Ovary (tissue), 9 donors: Measurements from ENCODE around the gene EXT2. TPM values are rescaled to one million over a fixed set of nuclear protein-coding genes. Genes with fewer than 3 reads are reported as not detected.

ENCODE experiments used
- DNase-seq, 5 donors: peaks; one replicate each; pipeline ENCODE4 v3.0.0-alpha.2; 2019 to 2020
- H3K27ac ChIP-seq, 2 donors: fragments of 200-600 bp; one replicate each; pipeline versions ENCODE4 v1.5.1 to v1.8.0; 2019 to 2022
- H3K27me3 ChIP-seq: fragments of 200-600 bp; one replicate; pipeline ENCODE4 v1.8.0; 2022
- H3K36me3 ChIP-seq: fragments of 200-600 bp; sonication (generic); one replicate; pipeline ENCODE4 v1.5.1; 2019
- H3K4me1 ChIP-seq: one replicate; pipeline ENCODE4 v1.8.1; 2013; ENCODE audit warnings: mild to moderate bottlenecking, moderate library complexity; ENCODE audit not compliant: insufficient read depth
- H3K4me3 ChIP-seq: fragments of 200-600 bp; sonication (generic); one replicate; pipeline ENCODE4 v1.5.1; 2017
- H3K9me3 ChIP-seq, 2 donors: fragments of 200-600 bp in 1 of 2; sonication (generic) in 1 of 2; one replicate each; pipeline versions ENCODE4 v1.5.1 to v1.8.1; 2013 to 2019; ENCODE audit warnings: mild to moderate bottlenecking in 1 of 2, moderate library complexity in 1 of 2
- EP300 ChIP-seq: sonication (generic); formaldehyde crosslinking; IDR thresholded peaks from one replicate; pipeline ENCODE4 v1.6.1; 2017; ENCODE audit warnings: antibody characterized with exemption
- POLR2A ChIP-seq: fragments of 450-650 bp; IDR thresholded peaks from one replicate; pipeline ENCODE4 v1.6.1; 2017; ENCODE audit warnings: antibody characterized with exemption, mild to moderate bottlenecking, moderate library complexity
- WGBS, 3 donors: extraction: QIAGEN DNeasy Blood & Tissue Kit in 1 of 3; methylation state at CpG; one replicate each; pipeline versions ENCODE4 v1.1.5 to v1.1.7; 2013 to 2017; 5-methylcytosine and 5-hydroxymethylcytosine counted together
- intact Hi-C, 4 donors: fragments of 100-400 bp; cut with DNase I; formaldehyde crosslinking; loops; one replicate each; pipeline versions ENCODE4 v1.11.0 to v1.15.1; 2022 to 2023
- polyA plus RNA-seq, 2 donors: library from polyadenylated mRNA; stranded (reverse); fragments of 200-250 nt in 1 of 2; fragments of 350-450 nt in 1 of 2; fragmentation: Illumina TruSeq in 1 of 2; extraction: RNeasy Lipid Tissue Mini Kit (QIAGEN cat#74804) in 1 of 2; gene quantifications; one replicate each; pipeline ENCODE4 v1.2.3, GENCODE V29; 2013 to 2014
- total RNA-seq, 7 donors: library from RNA; depleted of rRNA in 2 of 7; stranded (reverse); fragments of >200 nt in 2 of 7; fragmentation: NEBNext Ultra II Directional in 3 of 7; extraction: Animal tissue kit (Norgen Biotek cat#: 25700) in 3 of 7; gene quantifications; one replicate each; pipeline versions ENCODE4 v1.1.0 to v1.2.4, GENCODE V29; 2016 to 2023
- TF ChIP-seq, protein P1 (sequence below), 3 donors: fragments of 450-650 bp in 2 of 3; fragments of 200-600 bp in 1 of 3; IDR thresholded peaks; one replicate each; pipeline versions ENCODE4 v1.5.1 to v1.8.0; 2016 to 2022; ENCODE audit warnings: antibody characterized with exemption in 3 of 3, mild to moderate bottlenecking in 1 of 3
- donor health status: DM: no; HTN: no; CAD: no; lungs with moderate emphysema.
- donor health status: DM: no; HTN: no; CAD: no.
- donor health status: Bipolar disorder and iron deficiency.
- donor health status: DM: yes; HTN: yes; CAD: no.
- donor health status: DM: no; HTN: no; CAD: no.
- donor health status: DM: yes; HTN: yes; CAD: no.

The EXT2 gene
- total and polyA plus RNA-seq, 9 donors: 38.0 to 88.8 (median 47.1) TPM

DNA sequence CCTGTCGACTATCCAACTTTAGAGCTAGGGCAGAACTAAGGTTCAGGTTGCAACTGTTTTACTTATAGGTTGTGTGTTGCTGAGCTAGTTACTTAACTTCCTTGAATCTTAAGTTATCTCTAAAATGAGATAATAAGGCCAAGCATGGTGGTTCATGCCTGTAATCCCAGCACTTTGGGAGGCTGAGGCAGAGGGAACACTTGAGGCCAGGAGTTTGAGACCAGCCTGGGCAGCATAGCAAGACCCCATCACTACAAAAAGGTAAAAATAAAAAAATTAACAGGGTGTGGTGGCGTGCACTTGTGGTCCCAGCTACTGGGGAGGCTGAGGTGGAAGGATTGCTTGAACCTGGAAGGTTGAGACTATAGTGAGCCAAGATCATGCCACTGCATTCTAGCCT lies 27.3 kb upstream of the EXT2 start:
- intact Hi-C loops: no loop called here
- H3K36me3 ChIP-seq: no peaks in the 10 kb centered on the region
- WGBS, 3 donors: 96 to 100% (median 99%) methylated on average over 2 of the region's 2 CpGs
- H3K4me1 ChIP-seq: peaks cover 2% of the 10 kb centered on the region
- H3K27me3 ChIP-seq: no peaks in the 10 kb centered on the region
- no peak for TF ChIP-seq POLR2A
- TF ChIP-seq, protein P1, sequence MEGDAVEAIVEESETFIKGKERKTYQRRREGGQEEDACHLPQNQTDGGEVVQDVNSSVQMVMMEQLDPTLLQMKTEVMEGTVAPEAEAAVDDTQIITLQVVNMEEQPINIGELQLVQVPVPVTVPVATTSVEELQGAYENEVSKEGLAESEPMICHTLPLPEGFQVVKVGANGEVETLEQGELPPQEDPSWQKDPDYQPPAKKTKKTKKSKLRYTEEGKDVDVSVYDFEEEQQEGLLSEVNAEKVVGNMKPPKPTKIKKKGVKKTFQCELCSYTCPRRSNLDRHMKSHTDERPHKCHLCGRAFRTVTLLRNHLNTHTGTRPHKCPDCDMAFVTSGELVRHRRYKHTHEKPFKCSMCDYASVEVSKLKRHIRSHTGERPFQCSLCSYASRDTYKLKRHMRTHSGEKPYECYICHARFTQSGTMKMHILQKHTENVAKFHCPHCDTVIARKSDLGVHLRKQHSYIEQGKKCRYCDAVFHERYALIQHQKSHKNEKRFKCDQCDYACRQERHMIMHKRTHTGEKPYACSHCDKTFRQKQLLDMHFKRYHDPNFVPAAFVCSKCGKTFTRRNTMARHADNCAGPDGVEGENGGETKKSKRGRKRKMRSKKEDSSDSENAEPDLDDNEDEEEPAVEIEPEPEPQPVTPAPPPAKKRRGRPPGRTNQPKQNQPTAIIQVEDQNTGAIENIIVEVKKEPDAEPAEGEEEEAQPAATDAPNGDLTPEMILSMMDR (IDR thresholded peaks at IDR 0.05): no peak
- TF ChIP-seq EP300: no peak
- no peak for DNase-seq
- no peaks in the 10 kb centered on the region for H3K9me3 ChIP-seq
- H3K27ac ChIP-seq: no peak overlapping the region
- H3K4me3 ChIP-seq: no peak overlapping the region

- Histone ChIP-seq H3K9me3 (no peaks in the 10 kb centered on the region), H3K4me1 (peaks cover 2% of the 10 kb centered on the region), H3K27me3 (no peaks in the 10 kb centered on the region), H3K4me3 (no peak overlapping the region), H3K36me3 (no peaks in the 10 kb centered on the region), H3K27ac (no peak overlapping the region)
- DNase-seq: no peak
- intact Hi-C loops: no loop called here
- 83 to 87% (median 85%) methylated on average over 3 of the region's 3 CpGs for WGBS, 3 donors
- TF ChIP-seq POLR2A: no peak
- TF ChIP-seq, protein P1 (IDR thresholded peaks at IDR 0.05): no peak
- no peak for TF ChIP-seq EP300
These were observed 24.3 kb upstream of the EXT2 start for GRCh38 chr11:44071157-44071556.

- Histone ChIP-seq H3K27ac (no peak overlapping the region), H3K9me3 (no peaks in the 10 kb centered on the region), H3K4me1 (no peaks in the 10 kb centered on the region), H3K4me3 (no peak overlapping the region), H3K27me3 (no peaks in the 10 kb centered on the region), H3K36me3 (no peaks in the 10 kb centered on the region)
- intact Hi-C loops: no loop called here
- no peak for DNase-seq
- TF ChIP-seq, protein P1 (IDR thresholded peaks at IDR 0.05): no peak
- TF ChIP-seq POLR2A: no peak
- no peak for TF ChIP-seq EP300
- WGBS, 3 donors: 90 to 95% (median 92%) methylated on average over 8 of the region's 8 CpGs
These were observed 22.5 kb upstream of the EXT2 start for GRCh38 chr11:44072757-44073658.

- Histone ChIP-seq H3K4me1 (no peaks in the 10 kb centered on the region), H3K27me3 (no peaks in the 10 kb centered on the region), H3K4me3 (no peak overlapping the region), H3K36me3 (no peaks in the 10 kb centered on the region), H3K9me3 (no peaks in the 10 kb centered on the region), H3K27ac (no peak overlapping the region)
- intact Hi-C loops: no loop called here
- WGBS, 3 donors: 86 to 95% (median 92%) methylated on average over 5 of the region's 5 CpGs
- TF ChIP-seq POLR2A (no peak), EP300 (no peak)
- TF ChIP-seq, protein P1 (IDR thresholded peaks at IDR 0.05): no peak
- DNase-seq: no peak
These were observed 16.7 kb upstream of the EXT2 start for GRCh38 chr11:44078794-44079193.
